Retina (tissue), 1 donor: Measurements from ENCODE around the gene FAM171A2.
"Not testable (repeated sequence)": the region's sequence is repeated elsewhere in the genome, so short reads cannot be mapped to it uniquely, and the experiment has no call there.

Source experiments
- DNase-seq: peaks from one replicate; pipeline ENCODE4 v3.0.0-alpha.2; 2016

Gene FAM171A2

GRCh38 chr17:44344939-44345453 is 18.7 kb downstream of the FAM171A2 start, which contains the start of gene GRN:
GRN (plus strand) TSS chr17:44345302; CDS start chr17:44349165, 3,863 bp downstream.
- peak; percentile 97 for DNase-seq

- DNase-seq, result no peak
Measured at GRCh38 chr17:44343510-44344209, 20.0 kb downstream of the FAM171A2 start.

- DNase-seq, result not testable (repeated sequence)
Measured at GRCh38 chr17:44340553-44340952, 23.1 kb downstream of the FAM171A2 start.

- DNase-seq, result no peak
Measured at GRCh38 chr17:44338702-44339101, 25.0 kb downstream of the FAM171A2 start.

- no peak for DNase-seq
Measured at GRCh38 chr17:44335968-44336367, 27.7 kb downstream of the FAM171A2 start.

- no peak for DNase-seq
Measured at GRCh38 chr17:44335564-44335963, 28.1 kb downstream of the FAM171A2 start.

- no peak for DNase-seq
Measured at GRCh38 chr17:44334727-44335126, 28.9 kb downstream of the FAM171A2 start.

- DNase-seq, result no peak
Measured at GRCh38 chr17:44334315-44334714, 29.3 kb downstream of the FAM171A2 start.

- no peak for DNase-seq
Measured at GRCh38 chr17:44333371-44333770, 30.3 kb downstream of the FAM171A2 start.

GRCh38 chr17:44331249-44331760 is 32.3 kb downstream of the FAM171A2 start:
- peak; percentile 88 for DNase-seq

GRCh38 chr17:44330263-44330662 is 33.4 kb downstream of the FAM171A2 start:
- not testable (repeated sequence) for DNase-seq

GRCh38 chr17:44329516-44329915 is 34.1 kb downstream of the FAM171A2 start:
- DNase-seq, result not testable (repeated sequence)

- no peak for DNase-seq
Measured at GRCh38 chr17:44327715-44328449, 35.8 kb downstream of the FAM171A2 start.

- DNase-seq, result peak; percentile 91
Measured at GRCh38 chr17:44326861-44327444, 36.7 kb downstream of the FAM171A2 start.

- peak; percentile 94 for DNase-seq
Measured at GRCh38 chr17:44324571-44325275, 38.9 kb downstream of the FAM171A2 start, which contains the start of gene SLC25A39. SLC25A39 (minus strand) TSS chr17:44324823; CDS start chr17:44323562, 1,261 bp downstream.

GRCh38 chr17:44324092-44324570 is 39.5 kb downstream of the FAM171A2 start:
- DNase-seq, result no peak

- no peak for DNase-seq
Measured at GRCh38 chr17:44323359-44324091, 40.1 kb downstream of the FAM171A2 start.

- DNase-seq, result no peak
Measured at GRCh38 chr17:44322236-44322895, 41.3 kb downstream of the FAM171A2 start.

GRCh38 chr17:44321246-44322120 is 42.2 kb downstream of the FAM171A2 start:
- no peak for DNase-seq

GRCh38 chr17:44320066-44320465 is 43.6 kb downstream of the FAM171A2 start:
- DNase-seq, result no peak
